ENCODE measurements around the gene HNF1A. TPM values are rescaled to one million over a fixed set of nuclear protein-coding genes. Genes with fewer than 3 reads are reported as not detected.

The HNF1A gene
- total and polyA plus RNA-seq, 9 of the 15 experiments (the other 6 are each of a cell fraction or from before 2014, with no cell fraction given), result not detected

DNA sequence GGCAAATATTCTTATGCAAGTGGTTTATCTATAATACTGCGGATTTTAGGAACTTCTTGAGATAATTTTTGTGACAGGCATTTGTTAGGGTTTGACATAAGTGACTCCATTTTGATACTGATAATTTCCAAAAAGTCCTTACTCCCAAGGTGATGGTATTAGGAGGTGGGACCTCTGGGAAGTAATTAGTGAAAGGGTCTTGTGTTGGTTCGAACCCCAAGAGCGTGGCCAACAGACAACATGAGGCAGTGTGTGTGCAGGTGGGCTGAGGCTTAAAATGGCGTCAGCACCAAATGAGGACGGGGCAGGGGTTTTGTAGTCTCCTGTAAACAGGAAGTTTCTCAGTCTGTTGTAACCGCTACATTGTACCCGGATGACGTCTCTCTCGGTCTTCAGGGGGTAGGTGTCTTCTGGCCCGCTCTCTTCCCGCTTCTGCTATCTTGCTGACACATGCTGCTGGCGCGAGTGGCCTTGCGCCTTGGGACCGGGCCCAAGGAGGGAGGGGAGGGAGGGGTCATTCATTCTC is 39.7 kb downstream of the HNF1A start:
- H3K27ac ChIP-seq (ENCODE audit: extremely low read depth, low read depth, low read length), result peak overlapping the region; percentile 67
- 0 out of 4 replicates have a peak overlapping the region, but pooled peaks of 1 of the 2 experiments have one; percentile 15 for H3K9ac ChIP-seq (ENCODE audit: insufficient read depth in 1 of 2, low read depth in 2 of 2, low read length in 2 of 2)
- peak; percentile 88 for FAIRE-seq
- ChIA-PET CTCF (ENCODE audit: low intra/inter-chr PET ratio) (no interaction called here), POLR2A (interaction anchor here (0.9 kb wide), 1 partner anchor 268 kb away, joined by 3 read pairs; no protein-coding TSS in a partner anchor)
- H3K9me1 ChIP-seq (ENCODE audit: control insufficient read depth, insufficient read depth, low read length), result no peaks in the 10 kb centered on the region
- BruUV-seq (replicated peaks), result no TSS peak
- peak; percentile 66 for ATAC-seq
- in situ Hi-C loops (cut with MboI), result no loop called here
- intact Hi-C loops (cut with micrococcal nuclease), result loop anchor here (10.0 kb wide), 1 partner anchor 77 kb away; no protein-coding TSS in a partner anchor
- H3K79me2 ChIP-seq (ENCODE audit: control insufficient read depth, insufficient read depth, low read length), result peaks cover 16% of the 10 kb centered on the region
- no peaks in the 10 kb centered on the region for H4K20me1 ChIP-seq (replicated peaks; ENCODE audit: control insufficient read depth, insufficient read depth, low read length)
- DNase-seq (ENCODE audit: extremely low read depth in 1 of 4, low spot score in 3 of 4), result peak; percentile 47 to 82 (median 57)
- H2AFZ ChIP-seq (ENCODE audit: low read depth, low read length), result peak overlapping the region; percentile 94
- no peaks in the 10 kb centered on the region for H3K27me3 ChIP-seq (ENCODE audit: control insufficient read depth in 2 of 2, insufficient read depth in 2 of 2, low read length in 2 of 2)
- peak overlapping the region; percentile 39 for H3K4me2 ChIP-seq (ENCODE audit: insufficient read depth, low read length)
- H3K4me3 ChIP-seq, result no peak overlapping the region
- peaks cover 5 to 9% of the 10 kb centered on the region in 2 experiments; a peak in 3 of 5 replicates for H3K4me1 ChIP-seq (replicated peaks in 1 of 2; ENCODE audit: control insufficient read depth in 2 of 2, insufficient read depth in 2 of 2, low read length in 2 of 2)
- 30% methylated on average over 12 of the region's 15 CpGs for WGBS (ENCODE audit: insufficient coverage, low coverage, missing lambda C conversion rate)
- no peaks in the 10 kb centered on the region; the same call in 1 of the 2 replicates for H3K9me3 ChIP-seq (replicated peaks; ENCODE audit: control insufficient read depth, insufficient read depth, low read depth, low read length)
- peaks cover 5% of the 10 kb centered on the region; the same call in 2 of the 3 replicates for H3K36me3 ChIP-seq (ENCODE audit: control insufficient read depth, insufficient read depth, low read length)
- no peak for TF ChIP-seq RAD51 (IDR thresholded peaks at IDR 0.05; ENCODE audit: borderline replicate concordance, low read depth)
- peak; percentile 90 for TF ChIP-seq TAF7 (tag; IDR thresholded peaks at IDR 0.05)
- TF ChIP-seq KAT7 (CRISPR knock-in tag; IDR thresholded peaks at IDR 0.05; ENCODE audit: borderline replicate concordance), result no peak
- TF ChIP-seq FOS (IDR thresholded peaks at IDR 0.05; ENCODE audit: extremely low read depth, insufficient read length), result no peak
- TF ChIP-seq PHB (CRISPR knock-in tag; IDR thresholded peaks at IDR 0.05), result no peak
- TF ChIP-seq, protein P1, sequence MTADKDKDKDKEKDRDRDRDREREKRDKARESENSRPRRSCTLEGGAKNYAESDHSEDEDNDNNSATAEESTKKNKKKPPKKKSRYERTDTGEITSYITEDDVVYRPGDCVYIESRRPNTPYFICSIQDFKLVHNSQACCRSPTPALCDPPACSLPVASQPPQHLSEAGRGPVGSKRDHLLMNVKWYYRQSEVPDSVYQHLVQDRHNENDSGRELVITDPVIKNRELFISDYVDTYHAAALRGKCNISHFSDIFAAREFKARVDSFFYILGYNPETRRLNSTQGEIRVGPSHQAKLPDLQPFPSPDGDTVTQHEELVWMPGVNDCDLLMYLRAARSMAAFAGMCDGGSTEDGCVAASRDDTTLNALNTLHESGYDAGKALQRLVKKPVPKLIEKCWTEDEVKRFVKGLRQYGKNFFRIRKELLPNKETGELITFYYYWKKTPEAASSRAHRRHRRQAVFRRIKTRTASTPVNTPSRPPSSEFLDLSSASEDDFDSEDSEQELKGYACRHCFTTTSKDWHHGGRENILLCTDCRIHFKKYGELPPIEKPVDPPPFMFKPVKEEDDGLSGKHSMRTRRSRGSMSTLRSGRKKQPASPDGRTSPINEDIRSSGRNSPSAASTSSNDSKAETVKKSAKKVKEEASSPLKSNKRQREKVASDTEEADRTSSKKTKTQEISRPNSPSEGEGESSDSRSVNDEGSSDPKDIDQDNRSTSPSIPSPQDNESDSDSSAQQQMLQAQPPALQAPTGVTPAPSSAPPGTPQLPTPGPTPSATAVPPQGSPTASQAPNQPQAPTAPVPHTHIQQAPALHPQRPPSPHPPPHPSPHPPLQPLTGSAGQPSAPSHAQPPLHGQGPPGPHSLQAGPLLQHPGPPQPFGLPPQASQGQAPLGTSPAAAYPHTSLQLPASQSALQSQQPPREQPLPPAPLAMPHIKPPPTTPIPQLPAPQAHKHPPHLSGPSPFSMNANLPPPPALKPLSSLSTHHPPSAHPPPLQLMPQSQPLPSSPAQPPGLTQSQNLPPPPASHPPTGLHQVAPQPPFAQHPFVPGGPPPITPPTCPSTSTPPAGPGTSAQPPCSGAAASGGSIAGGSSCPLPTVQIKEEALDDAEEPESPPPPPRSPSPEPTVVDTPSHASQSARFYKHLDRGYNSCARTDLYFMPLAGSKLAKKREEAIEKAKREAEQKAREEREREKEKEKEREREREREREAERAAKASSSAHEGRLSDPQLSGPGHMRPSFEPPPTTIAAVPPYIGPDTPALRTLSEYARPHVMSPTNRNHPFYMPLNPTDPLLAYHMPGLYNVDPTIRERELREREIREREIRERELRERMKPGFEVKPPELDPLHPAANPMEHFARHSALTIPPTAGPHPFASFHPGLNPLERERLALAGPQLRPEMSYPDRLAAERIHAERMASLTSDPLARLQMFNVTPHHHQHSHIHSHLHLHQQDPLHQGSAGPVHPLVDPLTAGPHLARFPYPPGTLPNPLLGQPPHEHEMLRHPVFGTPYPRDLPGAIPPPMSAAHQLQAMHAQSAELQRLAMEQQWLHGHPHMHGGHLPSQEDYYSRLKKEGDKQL (CRISPR knock-in tag; IDR thresholded peaks at IDR 0.05; ENCODE audit: borderline replicate concordance), result no peak
- TF ChIP-seq POLR3G (IDR thresholded peaks at IDR 0.05; ENCODE audit: extremely low read depth, insufficient read length, insufficient replicate concordance), result no peak
- TF ChIP-seq ZNF24 (IDR thresholded peaks at IDR 0.05), result no peak
- no peak for TF ChIP-seq POLR2A (conservative IDR thresholded peaks at IDR 0.05)
- no peak for TF ChIP-seq ZNF696 (CRISPR knock-in tag; conservative IDR thresholded peaks at IDR 0.05)
- TF ChIP-seq MTA2 (IDR thresholded peaks at IDR 0.05; ENCODE audit: low read depth), result no peak
- TF ChIP-seq ZNF507 (tag; conservative IDR thresholded peaks at IDR 0.05), result no peak; the same call in 1 of the 2 replicates
- TF ChIP-seq ETV1 (tag; conservative IDR thresholded peaks at IDR 0.05; ENCODE audit: low read depth), result peak; percentile 63
- no peak for TF ChIP-seq IRF2 (CRISPR knock-in tag; IDR thresholded peaks at IDR 0.05)

All from K562 (cell line).